H9 (cell line): ENCODE results near the gene ACACB. TPM values are rescaled to one million over a fixed set of nuclear protein-coding genes. Genes with fewer than 3 reads are reported as not detected.

Source experiments
- DNase-seq: peaks from one replicate; pipeline ENCODE4 v3.0.0-alpha.2; 2017
- H2AFZ ChIP-seq: one replicate; pipeline ENCODE4 v1.6.1; 2013; ENCODE audit warnings: mild to moderate bottlenecking, low read length, control low read depth, moderate library complexity
- H2AK5ac ChIP-seq: 2 replicates; pipeline ENCODE4 v1.6.1; 2013; ENCODE audit warnings: low read length, control low read depth, mixed read lengths; ENCODE audit not compliant: insufficient read length
- H2BK120ac ChIP-seq: one replicate; pipeline ENCODE4 v1.6.1; 2013; ENCODE audit warnings: low read depth, mild to moderate bottlenecking, low read length, control low read depth, inconsistent platforms; ENCODE audit not compliant: poor library complexity, severe bottlenecking
- H2BK12ac ChIP-seq: 2 replicates; pipeline ENCODE4 v1.6.1; 2013; ENCODE audit warnings: low read length, control low read depth, mixed read lengths, low read depth; ENCODE audit not compliant: insufficient read length
- H2BK15ac ChIP-seq: 2 replicates; pipeline ENCODE4 v1.6.1; 2013; ENCODE audit warnings: low read depth, low read length, control low read depth
- H2BK20ac ChIP-seq: one replicate; pipeline ENCODE4 v1.6.1; 2013; ENCODE audit warnings: low read depth, mild to moderate bottlenecking, low read length, control low read depth, inconsistent platforms; ENCODE audit not compliant: poor library complexity, severe bottlenecking
- H2BK5ac ChIP-seq: 2 replicates; pipeline ENCODE4 v1.6.1; 2013; ENCODE audit warnings: low read length, control low read depth, mixed read lengths; ENCODE audit not compliant: insufficient read length
- H3K14ac ChIP-seq: 2 replicates; pipeline ENCODE4 v1.6.1; 2013; ENCODE audit warnings: low read length, control low read depth; ENCODE audit not compliant: insufficient read depth
- H3K18ac ChIP-seq: 2 replicates; pipeline ENCODE4 v1.6.1; 2013; ENCODE audit warnings: low read depth, mild to moderate bottlenecking, mixed read lengths, low read length, control low read depth; ENCODE audit not compliant: insufficient read length
- H3K23ac ChIP-seq: 2 replicates; pipeline ENCODE4 v1.6.1; 2013; ENCODE audit warnings: low read length, control low read depth, mixed read lengths, low read depth; ENCODE audit not compliant: insufficient read length
- H3K23me2 ChIP-seq: 2 replicates; pipeline ENCODE4 v1.6.1; 2013; ENCODE audit warnings: low read depth, mild to moderate bottlenecking, mixed read lengths, low read length, control low read depth; ENCODE audit not compliant: insufficient read length, poor library complexity, severe bottlenecking
- H3K27ac ChIP-seq: 2 replicates; pipeline ENCODE4 v1.5.1; 2013; ENCODE audit warnings: low read length, control low read depth, mixed read lengths, low read depth; ENCODE audit not compliant: insufficient read length
- H3K27me3 ChIP-seq: 2 replicates; pipeline ENCODE4 v1.6.1; 2013; ENCODE audit warnings: low read length, control low read depth, inconsistent platforms; ENCODE audit not compliant: insufficient read depth
- H3K4ac ChIP-seq: 2 replicates; pipeline ENCODE4 v1.6.1; 2013; ENCODE audit warnings: low read depth, mild to moderate bottlenecking, control low read depth, inconsistent platforms, low read length, moderate library complexity
- H3K4me1 ChIP-seq: 2 replicates; pipeline ENCODE4 v1.6.1; 2013; ENCODE audit warnings: low read length, control low read depth, inconsistent platforms; ENCODE audit not compliant: insufficient read depth
- H3K4me2 ChIP-seq: 2 replicates; pipeline ENCODE4 v1.6.1; 2013; ENCODE audit warnings: low read length, control low read depth, mixed read lengths; ENCODE audit not compliant: insufficient read length, insufficient read depth
- H3K56ac ChIP-seq: 2 replicates; pipeline ENCODE4 v1.6.1; 2013; ENCODE audit warnings: low read depth, mild to moderate bottlenecking, mixed read lengths, low read length, control low read depth; ENCODE audit not compliant: insufficient read length
- H3K79me1 ChIP-seq: 2 replicates; pipeline ENCODE4 v1.6.1; 2013; ENCODE audit warnings: low read depth, mild to moderate bottlenecking, moderate library complexity, low read length, control low read depth, inconsistent platforms; ENCODE audit not compliant: insufficient read depth, poor library complexity, severe bottlenecking
- H3K79me2 ChIP-seq: 2 replicates; pipeline ENCODE4 v1.6.1; 2013; ENCODE audit warnings: low read length, control low read depth, inconsistent platforms; ENCODE audit not compliant: insufficient read depth
- H3K9ac ChIP-seq: 2 replicates; pipeline ENCODE4 v1.6.1; 2013; ENCODE audit warnings: low read length, control low read depth, mixed read lengths; ENCODE audit not compliant: insufficient read length; ENCODE audit errors: extremely low read depth
- H3K9me3 ChIP-seq: one replicate; pipeline ENCODE4 v1.6.1; 2013; ENCODE audit warnings: low read depth, low read length, inconsistent platforms; ENCODE audit not compliant: control insufficient read depth
- H3T11ph ChIP-seq: one replicate; pipeline ENCODE4 v1.6.1; 2013; ENCODE audit warnings: mild to moderate bottlenecking, low read length, control low read depth, inconsistent platforms
- H4K20me1 ChIP-seq: one replicate; pipeline ENCODE4 v1.6.1; 2013; ENCODE audit not compliant: control insufficient read depth, insufficient read length, insufficient read depth
- H4K5ac ChIP-seq: 2 replicates; pipeline ENCODE4 v1.6.1; 2013; ENCODE audit warnings: low read depth, mild to moderate bottlenecking, mixed read lengths, low read length, control low read depth; ENCODE audit not compliant: insufficient read length
- H4K8ac ChIP-seq: replicated peaks from 2 replicates; pipeline ENCODE4 v1.6.1; 2013; ENCODE audit warnings: low read length, control low read depth, mixed read lengths, low read depth; ENCODE audit not compliant: insufficient read length
- H4K91ac ChIP-seq: 2 replicates; pipeline ENCODE4 v1.6.1; 2013; ENCODE audit warnings: low read depth, mild to moderate bottlenecking, moderate library complexity, mixed read lengths, low read length, control low read depth; ENCODE audit not compliant: insufficient read length
- H3K27ac Mint-ChIP-seq, 3 experiments: 2 replicates in 2 of 3; 3 replicates in 1 of 3; pipeline ENCODE4 v1.8.0; 2020 to 2021; ENCODE audit warnings: mixed read lengths in 3 of 3, mild to moderate bottlenecking in 1 of 3, moderate library complexity in 1 of 3
- H3K27me3 Mint-ChIP-seq: 2 replicates; pipeline ENCODE4 v1.8.0; 2021; ENCODE audit warnings: low read depth, mild to moderate bottlenecking, moderate library complexity, mixed read lengths
- H3K36me3 Mint-ChIP-seq, 3 experiments: 2 replicates in 2 of 3; 3 replicates in 1 of 3; pipeline ENCODE4 v1.8.0; 2020 to 2021; ENCODE audit warnings: low read depth in 3 of 3, mixed read lengths in 3 of 3; ENCODE audit not compliant: insufficient read depth in 1 of 3
- H3K4me1 Mint-ChIP-seq, 2 experiments: 2 replicates each; pipeline ENCODE4 v1.8.0; 2020; ENCODE audit warnings: mixed read lengths in 2 of 2
- H3K4me3 Mint-ChIP-seq, 2 experiments: 2 replicates in 1 of 2; 3 replicates in 1 of 2; pipeline ENCODE4 v1.8.0; 2020 to 2021; ENCODE audit warnings: mild to moderate bottlenecking in 2 of 2, mixed read lengths in 2 of 2, moderate library complexity in 1 of 2
- H3K9me3 Mint-ChIP-seq, 2 experiments: 2 replicates in 1 of 2; 3 replicates in 1 of 2; pipeline ENCODE4 v1.8.0; 2020; ENCODE audit warnings: mild to moderate bottlenecking in 2 of 2, mixed read lengths in 2 of 2, moderate library complexity in 1 of 2
- CTCF ChIP-seq: fragments of 200-600 bp; sonication (generic); conservative IDR thresholded peaks from 3 replicates; pipeline ENCODE4 v1.8.0; 2021; ENCODE audit warnings: antibody characterized with exemption, mild to moderate bottlenecking
- WGBS: extraction: QIAGEN DNeasy Blood & Tissue Kit; methylation state at CpG from one replicate; pipeline ENCODE4 v1.1.7; 2013; ENCODE audit warnings: missing lambda C conversion rate, low lambda C conversion rate, mixed read lengths; ENCODE audit not compliant: insufficient read length; ENCODE audit errors: extremely low coverage; 5-methylcytosine and 5-hydroxymethylcytosine counted together
- total RNA-seq: library from RNA; stranded (reverse); gene quantifications from 2 replicates; pipeline ENCODE4 v1.2.1, GENCODE V29; 2021

The ACACB gene
- total RNA-seq, 1 experiment from 2014 or later, result 14.2 TPM

GRCh38 chr12:109289551-109289950 is 173.2 kb downstream of the ACACB start:
- Histone ChIP-seq H3K9me3 (no peaks in the 10 kb centered on the region), H3T11ph (no peak overlapping the region), H3K14ac (no peak overlapping the region), H4K5ac (no peak overlapping the region), H3K79me1 (no peaks in the 10 kb centered on the region), H3K27ac (no peak overlapping the region), H3K56ac (no peak overlapping the region), H3K79me2 (no peaks in the 10 kb centered on the region), H4K8ac (no peak overlapping the region), H3K23me2 (no peaks in the 10 kb centered on the region), H3K23ac (no peak overlapping the region), H3K4ac (no peak overlapping the region), H3K9ac (no peak overlapping the region), H2AFZ (no peak overlapping the region), H3K4me1 (peaks cover 4% of the 10 kb centered on the region; the same call in 1 of the 2 replicates), H2BK12ac (no peak overlapping the region), H4K20me1 (no peaks in the 10 kb centered on the region), H2BK5ac (no peak overlapping the region), H3K27me3 (no peaks in the 10 kb centered on the region), H2BK15ac (no peak overlapping the region), H2BK20ac (no peak overlapping the region), H3K18ac (no peak overlapping the region), H3K4me2 (no peak overlapping the region), H2BK120ac (no peak overlapping the region), H4K91ac (no peak overlapping the region), H2AK5ac (no peak overlapping the region)
- DNase-seq, result no peak
- Mint-ChIP-seq H3K27ac (no peak overlapping the region; a peak in 1 of 7 replicates), H3K4me3 (no peak overlapping the region), H3K36me3 (no peaks in the 10 kb centered on the region), H3K4me1 (peaks cover 8 to 29% of the 10 kb centered on the region in 2 experiments), H3K27me3 (peaks cover 3% of the 10 kb centered on the region), H3K9me3 (no peaks in the 10 kb centered on the region)
- no CpG with 5 or more reads among the region's 6 CpGs for WGBS
- TF ChIP-seq CTCF, result no peak
